ENCODE results near the gene IL13. TPM values are rescaled to one million over a fixed set of nuclear protein-coding genes. Genes with fewer than 3 reads are reported as not detected.

IL13 gene
- total RNA-seq, 1 experiment from 2014 or later, result not detected

- no peak for DNase-seq (ENCODE audit: low spot score)
- Histone ChIP-seq H3K9me3 (ENCODE audit: low read depth, low read length, poor library complexity, severe bottlenecking) (no peaks in the 10 kb centered on the region), H3K36me3 (ENCODE audit: insufficient read depth, low read length, poor library complexity, severe bottlenecking) (no peaks in the 10 kb centered on the region), H3K27ac (ENCODE audit: low read depth, low read length, poor library complexity, severe bottlenecking) (no peak overlapping the region), H3K27me3 (replicated peaks; ENCODE audit: insufficient read depth, low read depth, low read length, poor library complexity) (no peaks in the 10 kb centered on the region), H3K4me1 (ENCODE audit: insufficient read depth, low read length, poor library complexity, severe bottlenecking) (no peaks in the 10 kb centered on the region), H3K4me3 (ENCODE audit: low read depth, low read length, poor library complexity, severe bottlenecking) (no peak overlapping the region)
- intact Hi-C loops (cut with micrococcal nuclease; ENCODE audit: unreplicated experiment), result no loop called here
- TF ChIP-seq EZH2 (IDR thresholded peaks at IDR 0.05; ENCODE audit: borderline replicate concordance, low read depth, low read length, poor library complexity, severe bottlenecking) (no peak), CTCF (conservative IDR thresholded peaks at IDR 0.05; ENCODE audit: low read depth, low read length) (no peak)
- POLR2A ChIA-PET (ENCODE audit: low non-redundant PET), result no interaction called here
- CTCF ChIA-PET, result no interaction called here
- no TSS peak for BruUV-seq (replicated peaks)
Measured at GRCh38 chr5:132671000-132671399, 13.0 kb downstream of the IL13 start.

GRCh38 chr5:132673488-132673887 lies 15.5 kb downstream of the IL13 start:
- ChIA-PET POLR2A (ENCODE audit: low non-redundant PET) (no interaction called here), CTCF (no interaction called here)
- intact Hi-C loops (cut with micrococcal nuclease; ENCODE audit: unreplicated experiment), result no loop called here

GRCh38 chr5:132673939-132674630 lies 16.1 kb downstream of the IL13 start, which contains the start of gene IL4:
Gene IL4, plus strand, starts transcription at chr5:132673989. Its CDS starts 62 bp downstream, at chr5:132674051.
- BruUV-seq (replicated peaks), result no TSS peak
- no peak for DNase-seq (ENCODE audit: low spot score)
- H3K4me3 ChIP-seq (ENCODE audit: low read depth, low read length, poor library complexity, severe bottlenecking), result no peak within 1 kb of the TSS

More at GRCh38 chr5:132673488-132673887, 15.5 kb downstream of the IL13 start:
- BruUV-seq (replicated peaks), result no TSS peak
- no peak for DNase-seq (ENCODE audit: low spot score)
- TF ChIP-seq CTCF (conservative IDR thresholded peaks at IDR 0.05; ENCODE audit: low read depth, low read length) (no peak), EZH2 (IDR thresholded peaks at IDR 0.05; ENCODE audit: borderline replicate concordance, low read depth, low read length, poor library complexity, severe bottlenecking) (no peak)
- H3K27me3 ChIP-seq (replicated peaks; ENCODE audit: insufficient read depth, low read depth, low read length, poor library complexity), result no peaks in the 10 kb centered on the region
- no peak overlapping the region for H3K27ac ChIP-seq (ENCODE audit: low read depth, low read length, poor library complexity, severe bottlenecking)
- no peaks in the 10 kb centered on the region for H3K4me1 ChIP-seq (ENCODE audit: insufficient read depth, low read length, poor library complexity, severe bottlenecking)
- H3K4me3 ChIP-seq (ENCODE audit: low read depth, low read length, poor library complexity, severe bottlenecking), result no peak overlapping the region
- no peaks in the 10 kb centered on the region for H3K9me3 ChIP-seq (ENCODE audit: low read depth, low read length, poor library complexity, severe bottlenecking)
- no peaks in the 10 kb centered on the region for H3K36me3 ChIP-seq (ENCODE audit: insufficient read depth, low read length, poor library complexity, severe bottlenecking)

More at GRCh38 chr5:132673939-132674630, 16.1 kb downstream of the IL13 start, which contains the start of gene IL4:
- Histone ChIP-seq H3K27ac (ENCODE audit: low read depth, low read length, poor library complexity, severe bottlenecking) (no peak within 1 kb of the TSS), H3K36me3 (ENCODE audit: insufficient read depth, low read length, poor library complexity, severe bottlenecking) (no peaks in the 10 kb centered on the region), H3K27me3 (replicated peaks; ENCODE audit: insufficient read depth, low read depth, low read length, poor library complexity) (no peaks in the 10 kb centered on the region), H3K4me1 (ENCODE audit: insufficient read depth, low read length, poor library complexity, severe bottlenecking) (no peaks in the 10 kb centered on the region), H3K9me3 (ENCODE audit: low read depth, low read length, poor library complexity, severe bottlenecking) (no peaks in the 10 kb centered on the region)
- ChIA-PET POLR2A (ENCODE audit: low non-redundant PET) (no interaction called here), CTCF (interaction anchor here (0.6 kb wide), 1 partner anchor 168 kb away, joined by 4 read pairs; no protein-coding TSS in a partner anchor)
- no peak for TF ChIP-seq EZH2 (IDR thresholded peaks at IDR 0.05; ENCODE audit: borderline replicate concordance, low read depth, low read length, poor library complexity, severe bottlenecking)
- no peak for TF ChIP-seq CTCF (conservative IDR thresholded peaks at IDR 0.05; ENCODE audit: low read depth, low read length)
- intact Hi-C loops (cut with micrococcal nuclease; ENCODE audit: unreplicated experiment), result no loop called here
